ENCODE results near the gene ZNF426. TPM values are rescaled to one million over a fixed set of nuclear protein-coding genes. Genes with fewer than 3 reads are reported as not detected.

The ZNF426 gene
- total RNA-seq, 4 donors from 2014 or later, result 6.5 to 29.9 (median 16.4) TPM

- 88 to 89% methylated on average over 2 of the region's 2 CpGs for WGBS, 2 donors (ENCODE audit: low coverage in 1 of 2)
- DNase-seq, result no peak
These were observed 53.3 kb downstream of the ZNF426 start for GRCh38 chr19:9485140-9485539.

GRCh38 chr19:9474975-9475374 lies 63.5 kb downstream of the ZNF426 start:
- Histone ChIP-seq H3K4me3 (no peak overlapping the region), H3K4me1 (no peaks in the 10 kb centered on the region), H3K36me3 (no peaks in the 10 kb centered on the region), H3K27me3 (no peaks in the 10 kb centered on the region), H3K27ac (no peak overlapping the region), H3K9me3 (peaks cover 7 to 19% of the 10 kb centered on the region in 2 donors)
- intact Hi-C loops (cut with DNase I; ENCODE audit: low total_unique reads) (no loop called here), in situ Hi-C loops (cut with MboI; ENCODE audit: low pct_ligation_motif_present in 1 of 4, low pct_unique_long_range_greater_than_20kb in 1 of 4, low sequenced_read_pairs in 3 of 4) (no loop called here)
- TF ChIP-seq POLR2A (IDR thresholded peaks at IDR 0.05), result no peak
- TF ChIP-seq CTCF (IDR thresholded peaks at IDR 0.05), result no peak
- no peak for TF ChIP-seq EP300 (IDR thresholded peaks at IDR 0.05; ENCODE audit: low read depth)
- no peak for TF ChIP-seq POLR2AphosphoS5 (IDR thresholded peaks at IDR 0.05)
- DNase-seq, result no peak

More at GRCh38 chr19:9485140-9485539, 53.3 kb downstream of the ZNF426 start:
- Histone ChIP-seq H3K4me1 (no peaks in the 10 kb centered on the region), H3K27me3 (no peaks in the 10 kb centered on the region), H3K36me3 (no peaks in the 10 kb centered on the region), H3K4me3 (no peak overlapping the region), H3K9me3 (peaks cover 26 to 31% of the 10 kb centered on the region in 2 donors), H3K27ac (no peak overlapping the region)
- TF ChIP-seq CTCF (IDR thresholded peaks at IDR 0.05) (no peak), POLR2A (IDR thresholded peaks at IDR 0.05) (no peak), POLR2AphosphoS5 (IDR thresholded peaks at IDR 0.05) (no peak), EP300 (IDR thresholded peaks at IDR 0.05; ENCODE audit: low read depth) (no peak)
- intact Hi-C loops (cut with DNase I; ENCODE audit: low total_unique reads) (no loop called here), in situ Hi-C loops (cut with MboI; ENCODE audit: low pct_ligation_motif_present in 1 of 4, low pct_unique_long_range_greater_than_20kb in 1 of 4, low sequenced_read_pairs in 3 of 4) (no loop called here)

Other genes with a start within 250 kb of the ZNF426 start
- 10 to 100 TPM in 2 of 4 donors, 1 to 10 TPM in 2; 2.0 to 17.1 (median 8.3) TPM for gene ZNF699, start 228.8 kb downstream of the ZNF426 start, total RNA-seq
- 100 to 1,000 TPM in 1 of 4 donors, 10 to 100 TPM in 2, 1 to 10 TPM in 1; 4.4 to 106 (median 12.9) TPM for gene ZNF559, start 214.5 kb downstream of the ZNF426 start, total RNA-seq
- gene ZNF177, start 175.6 kb downstream of the ZNF426 start, total RNA-seq, result 1 to 10 TPM in 3 of 4 donors, not detected in 1; 1.8 to 4.2 (median 2.1) TPM
- gene ZNF266, start 103.1 kb downstream of the ZNF426 start, total RNA-seq, result 10 to 100 TPM; 15.0 to 67.5 (median 30.5) TPM
- gene ZNF560, start 40.0 kb downstream of the ZNF426 start, total RNA-seq, result not detected
- 10 to 100 TPM; 10.1 to 21.0 (median 14.0) TPM for gene ZNF121, start 45.9 kb upstream of the ZNF426 start, total RNA-seq
- 10 to 100 TPM in 3 of 4 donors, 1 to 10 TPM in 1; 6.4 to 36.7 (median 26.0) TPM for gene ZNF561, start 82.6 kb upstream of the ZNF426 start, total RNA-seq
- 10 to 100 TPM in 3 of 4 donors, 1 to 10 TPM in 1; 5.6 to 36.8 (median 17.6) TPM for gene ZNF562, start 136.5 kb upstream of the ZNF426 start, total RNA-seq
- gene ZNF846, start 230.1 kb upstream of the ZNF426 start, total RNA-seq, result 10 to 100 TPM in 3 of 4 donors, 1 to 10 TPM in 1; 10.0 to 18.1 (median 14.2) TPM